ENCODE results near the gene KCNK13.

- TF ChIP-seq, protein P1, sequence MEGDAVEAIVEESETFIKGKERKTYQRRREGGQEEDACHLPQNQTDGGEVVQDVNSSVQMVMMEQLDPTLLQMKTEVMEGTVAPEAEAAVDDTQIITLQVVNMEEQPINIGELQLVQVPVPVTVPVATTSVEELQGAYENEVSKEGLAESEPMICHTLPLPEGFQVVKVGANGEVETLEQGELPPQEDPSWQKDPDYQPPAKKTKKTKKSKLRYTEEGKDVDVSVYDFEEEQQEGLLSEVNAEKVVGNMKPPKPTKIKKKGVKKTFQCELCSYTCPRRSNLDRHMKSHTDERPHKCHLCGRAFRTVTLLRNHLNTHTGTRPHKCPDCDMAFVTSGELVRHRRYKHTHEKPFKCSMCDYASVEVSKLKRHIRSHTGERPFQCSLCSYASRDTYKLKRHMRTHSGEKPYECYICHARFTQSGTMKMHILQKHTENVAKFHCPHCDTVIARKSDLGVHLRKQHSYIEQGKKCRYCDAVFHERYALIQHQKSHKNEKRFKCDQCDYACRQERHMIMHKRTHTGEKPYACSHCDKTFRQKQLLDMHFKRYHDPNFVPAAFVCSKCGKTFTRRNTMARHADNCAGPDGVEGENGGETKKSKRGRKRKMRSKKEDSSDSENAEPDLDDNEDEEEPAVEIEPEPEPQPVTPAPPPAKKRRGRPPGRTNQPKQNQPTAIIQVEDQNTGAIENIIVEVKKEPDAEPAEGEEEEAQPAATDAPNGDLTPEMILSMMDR (IDR thresholded peaks at IDR 0.05), result no peak
- no peak for TF ChIP-seq EZH2phosphoT487 (IDR thresholded peaks at IDR 0.05)
- no peak for TF ChIP-seq EZH2 (IDR thresholded peaks at IDR 0.05)
Measured at GRCh38 chr14:90118027-90118426, 56.2 kb downstream of the KCNK13 start.
